ENCODE data around the gene NBPF1.
"Not testable (repeated sequence)": the region's sequence is repeated elsewhere in the genome, so short reads cannot be mapped to it uniquely, and the experiment has no call there.

Gene NBPF1

DNA sequence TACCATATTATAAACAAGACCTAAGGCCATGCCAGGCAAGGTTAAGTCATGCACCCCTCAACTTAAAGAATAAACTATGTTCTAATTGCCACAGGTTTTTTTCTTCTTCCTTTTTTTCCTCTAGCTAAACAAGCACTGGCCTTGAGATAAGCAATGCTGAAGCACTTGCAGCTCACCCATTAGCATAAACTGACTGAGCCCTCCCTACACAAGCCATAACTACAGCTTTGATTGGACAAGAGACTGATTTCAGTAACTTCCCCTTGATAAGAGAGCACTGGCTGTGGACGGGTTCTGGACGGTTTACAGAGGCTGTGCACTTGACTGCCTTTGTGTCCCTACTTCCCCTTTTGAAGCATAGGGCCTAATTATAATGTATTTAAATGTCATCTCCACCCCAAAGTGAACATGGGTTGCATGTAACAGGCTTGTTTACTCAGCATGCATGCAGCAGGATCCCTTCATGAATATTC, 72.9 kb downstream of the NBPF1 start:
- not testable (repeated sequence) for DNase-seq

DNA sequence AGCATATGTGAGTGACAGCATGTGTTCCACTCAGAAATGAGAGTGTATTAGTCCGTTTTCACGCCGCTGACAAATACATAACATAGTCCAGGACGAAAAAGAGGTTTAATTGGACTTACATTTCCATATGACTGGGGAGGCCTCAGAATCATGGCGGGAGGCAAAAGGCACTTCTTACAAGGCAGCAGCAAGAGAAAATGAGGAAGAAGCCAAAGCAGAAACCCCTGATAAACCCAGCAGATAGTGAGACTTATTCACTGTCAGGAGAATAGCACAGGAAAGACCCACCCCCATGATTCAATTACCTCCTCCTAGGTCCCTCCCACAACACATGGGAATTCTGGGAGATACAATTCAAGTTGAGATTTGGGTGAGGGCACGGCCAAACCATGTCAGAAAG, 75.8 kb downstream of the NBPF1 start:
- not testable (repeated sequence) for DNase-seq

DNA sequence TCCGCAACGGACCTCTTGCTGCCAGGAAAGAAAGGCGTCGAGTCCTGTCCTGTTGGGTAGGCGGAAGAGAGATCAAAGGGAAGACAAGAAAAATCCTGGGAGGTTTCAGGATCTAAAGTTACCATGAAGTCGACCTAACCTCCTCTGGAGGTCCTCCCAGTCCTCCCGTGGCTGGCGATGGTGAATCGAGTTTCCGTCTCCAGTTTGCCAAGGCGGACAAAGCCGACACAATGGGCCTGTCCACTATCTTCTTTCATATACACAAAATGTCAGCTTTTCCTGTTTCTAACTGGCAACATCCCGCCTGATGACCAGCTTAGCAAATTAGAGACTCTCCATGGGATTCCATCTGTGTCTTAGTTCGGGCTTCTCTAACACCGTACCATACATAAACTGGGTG, 76.6 kb downstream of the NBPF1 start:
- DNase-seq: not testable (repeated sequence)

DNA sequence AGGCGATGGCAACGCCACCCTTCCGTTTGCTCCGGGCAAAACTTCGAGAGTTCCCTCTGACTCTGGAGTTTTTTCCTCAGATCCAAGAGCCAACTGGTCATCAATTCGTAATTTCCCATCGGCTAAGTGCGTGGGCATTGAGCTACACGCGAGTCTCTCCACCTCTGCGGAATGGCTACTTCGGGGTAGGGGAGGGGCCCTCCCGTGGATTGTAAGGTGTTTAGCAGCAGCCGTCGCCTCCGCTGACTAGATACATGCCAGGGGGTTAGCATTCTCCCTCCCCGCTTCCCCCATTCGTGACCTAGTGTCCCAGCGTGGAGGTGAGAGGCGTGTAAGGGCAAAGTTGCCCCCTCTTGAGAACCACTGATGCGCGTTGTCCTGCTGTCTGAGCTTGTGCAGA, 77.5 kb downstream of the NBPF1 start:
- DNase-seq: not testable (repeated sequence)

DNA sequence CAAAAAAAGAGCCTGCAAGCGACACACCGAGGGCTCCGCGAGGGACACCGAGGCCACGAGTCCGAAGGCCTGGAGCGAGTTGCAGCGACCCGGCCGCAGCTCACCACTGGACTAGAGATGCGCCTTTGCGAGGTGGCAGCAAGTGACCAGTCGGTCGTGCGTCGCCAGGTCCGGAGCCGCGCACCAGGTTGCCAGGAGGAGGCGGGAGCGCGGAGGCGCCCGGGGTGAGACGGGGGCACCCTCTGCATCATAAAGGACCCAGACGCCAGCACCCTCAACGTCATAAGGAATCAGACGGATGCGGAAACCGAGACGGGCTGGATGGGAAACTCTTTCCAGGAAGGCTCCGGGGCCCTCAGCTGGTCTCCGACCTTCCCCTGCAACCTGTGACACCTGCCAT, 77.9 kb downstream of the NBPF1 start:
- not testable (repeated sequence) for DNase-seq

DNA sequence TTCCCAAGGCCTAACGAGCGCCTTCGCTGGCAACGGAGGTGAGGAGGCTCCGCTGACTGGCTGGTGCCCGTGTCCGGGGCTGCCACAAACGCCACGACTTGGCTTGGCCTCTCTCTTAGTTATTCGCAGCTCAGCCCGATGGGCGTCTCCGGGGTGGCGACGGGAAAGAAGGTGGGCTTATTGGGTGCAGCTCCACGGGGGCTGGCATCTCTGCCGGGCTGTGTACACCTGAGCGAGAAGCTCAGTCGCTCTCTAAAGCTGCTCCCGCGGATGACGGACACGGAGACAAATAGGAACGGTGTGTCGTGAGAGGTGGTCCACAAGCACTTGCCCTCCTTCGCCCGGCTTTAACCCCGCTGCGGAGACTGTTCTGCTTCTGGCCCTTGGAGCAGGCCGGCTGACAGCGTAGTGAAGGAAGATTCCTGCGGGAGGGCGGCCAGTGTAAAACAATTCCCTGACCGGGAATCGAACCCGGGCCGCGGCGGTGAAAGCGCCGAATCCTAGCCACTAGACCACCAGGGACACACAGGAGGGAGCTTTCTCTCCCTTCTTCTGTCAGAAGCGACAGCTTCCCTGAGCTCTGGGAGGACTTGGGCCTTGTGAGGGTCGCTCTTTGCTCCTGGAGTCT, 78.4 kb downstream of the NBPF1 start:
- DNase-seq: not testable (repeated sequence)

DNA sequence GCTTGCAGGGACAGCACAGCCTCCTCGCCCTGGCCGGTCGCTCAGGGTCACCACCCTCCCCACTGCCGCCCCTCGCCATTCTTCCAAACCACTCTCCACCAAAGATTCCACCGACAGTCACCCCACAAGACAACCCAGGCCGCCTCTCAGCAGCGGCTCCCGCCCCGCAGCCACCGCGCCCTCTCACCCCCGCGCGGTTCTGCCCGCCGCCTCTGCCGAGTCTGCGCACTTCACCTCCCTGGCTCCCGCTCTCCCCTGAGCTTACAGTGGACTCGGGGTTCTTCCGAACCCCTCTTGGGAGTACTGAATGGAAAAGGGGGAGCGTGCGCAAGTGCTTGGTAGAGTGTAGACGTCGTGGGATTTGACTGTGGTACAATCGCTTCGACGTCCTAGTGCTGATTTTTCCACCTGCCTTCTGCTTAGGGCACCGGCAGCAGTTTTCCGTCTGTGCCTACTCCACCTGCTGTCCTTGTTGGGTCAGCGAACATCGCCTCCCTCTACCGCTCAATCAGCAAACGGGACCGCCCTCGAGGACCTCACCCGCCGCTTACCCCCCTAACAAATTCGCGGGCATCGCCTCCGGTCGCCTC, 79.0 kb downstream of the NBPF1 start:
- not testable (repeated sequence) for DNase-seq

DNA sequence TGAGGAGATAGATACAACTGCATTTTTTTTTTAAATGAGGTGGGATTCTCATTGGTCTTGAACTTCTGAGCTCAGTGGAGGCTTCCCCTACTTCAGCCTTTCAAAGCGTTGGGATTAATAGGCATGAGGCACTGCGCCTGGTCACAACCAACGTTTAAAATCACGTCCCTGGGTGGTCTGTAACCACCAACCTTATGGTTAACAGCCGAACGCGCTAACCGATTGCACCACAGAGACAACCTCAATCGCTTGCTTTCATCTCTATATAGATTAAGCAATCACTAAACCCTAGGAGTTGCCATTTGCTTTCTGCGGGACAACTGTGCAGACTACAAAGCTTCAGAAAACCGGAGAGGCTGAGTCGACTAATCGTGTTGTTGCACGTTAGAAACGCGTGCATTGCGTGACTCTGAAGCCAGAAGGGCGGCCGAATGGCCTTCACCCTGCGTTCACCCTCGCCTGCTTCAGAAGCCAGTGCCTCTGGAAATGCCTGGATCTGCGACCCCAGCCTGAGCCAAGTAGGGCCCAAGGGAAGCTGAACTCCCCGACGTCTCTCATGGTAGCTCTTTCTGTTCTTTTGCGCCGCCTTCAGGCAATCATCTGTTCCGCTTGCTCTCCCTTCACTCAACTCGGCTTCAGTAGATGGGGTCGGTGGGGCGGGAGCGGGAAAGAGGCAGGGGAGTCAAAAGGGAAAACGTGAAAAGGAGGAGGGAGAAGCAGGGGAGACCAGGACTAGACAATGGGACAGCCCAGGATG, 81.0 kb downstream of the NBPF1 start:
- not testable (repeated sequence) for DNase-seq

DNA sequence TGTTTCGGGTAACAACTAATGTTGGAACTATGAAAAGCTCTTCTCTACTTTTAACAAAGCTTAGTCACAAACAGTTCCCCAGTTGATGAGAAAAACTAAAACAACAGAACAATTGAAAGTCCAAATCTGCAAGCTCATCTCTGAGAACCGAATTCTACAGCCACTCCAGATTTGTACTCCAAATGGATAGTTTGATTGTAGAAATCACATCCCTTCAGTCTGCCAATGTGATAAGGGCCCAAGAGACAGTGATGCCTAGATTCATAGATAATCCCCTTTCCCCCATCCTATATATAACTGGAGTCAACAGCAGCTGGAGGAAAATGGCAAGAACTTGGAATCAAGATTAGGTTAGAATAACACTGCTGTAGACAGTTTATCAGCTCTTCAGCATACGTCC, 85.0 kb downstream of the NBPF1 start:
- DNase-seq: not testable (repeated sequence)

DNA sequence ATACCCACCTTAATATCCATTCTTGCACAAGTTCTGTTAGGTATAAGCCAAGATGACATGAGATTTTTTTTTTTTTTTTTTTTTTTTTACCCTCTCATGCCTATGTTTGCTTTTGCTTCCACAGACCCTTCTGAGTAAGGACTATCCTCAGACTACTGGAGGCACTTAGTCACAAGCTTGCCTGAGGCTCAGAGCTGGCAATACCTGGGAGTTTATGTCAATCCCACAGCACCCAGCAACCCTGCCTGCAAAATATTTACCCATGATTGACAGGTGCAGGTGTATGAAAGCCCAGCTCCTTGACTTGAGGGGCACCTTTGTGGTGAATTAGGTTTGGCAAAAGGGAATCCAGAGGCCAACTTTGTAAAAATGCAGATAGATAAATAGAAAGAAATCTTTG, 87.6 kb downstream of the NBPF1 start:
- DNase-seq: not testable (repeated sequence)

DNA sequence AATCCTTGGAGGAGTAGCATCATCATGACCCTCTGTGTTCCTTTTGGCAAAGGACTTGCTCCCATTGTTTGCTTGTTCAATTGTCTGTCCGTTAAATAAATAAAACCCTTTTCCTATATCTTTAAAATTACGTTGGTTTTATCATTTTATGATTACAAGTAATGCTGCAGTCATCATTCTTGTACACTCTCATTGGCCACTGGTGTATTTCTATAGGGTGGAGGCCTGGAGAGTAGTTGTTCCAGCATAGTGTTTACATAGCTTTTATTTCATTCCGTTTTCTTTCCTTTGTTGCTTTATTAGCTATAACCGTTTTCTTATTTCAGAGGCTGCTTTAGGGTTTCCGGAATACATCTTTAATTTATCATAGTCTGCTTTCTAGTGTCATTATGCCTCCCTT, 91.7 kb downstream of the NBPF1 start:
- DNase-seq: not testable (repeated sequence)

DNA sequence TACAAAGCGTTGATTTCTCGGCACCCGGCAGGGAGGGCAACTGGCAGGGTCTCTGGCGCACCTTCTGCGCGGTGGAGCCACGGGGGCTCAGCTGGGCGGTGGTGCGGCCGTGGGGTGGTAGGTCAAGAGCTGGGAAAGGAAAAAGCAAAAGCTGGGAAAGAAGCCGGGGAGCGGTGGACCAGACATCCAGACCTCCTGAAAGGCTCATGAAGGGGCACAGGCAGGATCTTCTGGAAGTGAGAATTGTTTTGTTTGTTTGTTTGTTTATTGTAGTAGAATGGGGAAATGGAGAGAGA, 92.1 kb downstream of the NBPF1 start:
- no peak for DNase-seq

DNA sequence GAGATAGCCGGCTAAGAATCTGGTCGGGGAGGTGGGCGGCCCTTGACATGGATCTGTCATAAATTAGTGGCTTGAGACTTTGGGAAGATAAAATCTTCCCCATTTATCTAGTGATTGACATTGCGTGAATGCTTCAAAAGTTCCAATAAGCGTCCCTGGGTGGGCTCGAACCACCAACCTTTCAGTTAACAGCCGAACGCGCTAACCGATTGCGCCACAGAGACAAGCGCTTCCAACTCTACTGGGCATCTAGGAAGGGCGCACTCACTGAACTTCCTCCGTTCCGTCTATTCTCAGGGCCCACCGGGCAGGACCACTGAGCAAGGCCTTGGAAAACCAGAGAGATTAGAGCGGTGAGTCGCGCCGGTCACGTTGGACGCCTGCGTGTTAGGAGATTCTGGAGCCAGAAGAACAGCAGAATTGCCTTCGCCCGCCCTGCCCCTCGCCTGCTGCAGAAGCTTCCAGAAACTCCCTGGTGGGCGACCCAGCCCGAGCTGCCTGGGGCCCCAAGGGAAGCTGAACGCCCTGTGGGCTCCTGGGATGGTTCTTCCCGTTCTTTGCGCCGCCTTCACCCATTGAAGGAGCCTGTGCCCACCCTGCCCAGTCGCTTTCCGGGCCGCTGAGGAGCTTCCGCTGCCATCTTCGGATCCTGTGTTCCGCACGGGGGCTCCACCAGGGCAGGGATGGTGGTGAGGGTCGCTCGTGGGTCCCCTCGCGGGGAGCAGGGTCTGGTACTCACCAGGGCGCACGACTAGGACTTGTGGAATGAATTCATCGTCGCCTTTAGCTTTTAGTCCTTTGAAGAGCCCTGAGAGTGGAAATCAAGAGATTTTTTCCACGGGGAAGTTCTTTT, 92.7 kb downstream of the NBPF1 start:
- DNase-seq: not testable (repeated sequence)

DNA sequence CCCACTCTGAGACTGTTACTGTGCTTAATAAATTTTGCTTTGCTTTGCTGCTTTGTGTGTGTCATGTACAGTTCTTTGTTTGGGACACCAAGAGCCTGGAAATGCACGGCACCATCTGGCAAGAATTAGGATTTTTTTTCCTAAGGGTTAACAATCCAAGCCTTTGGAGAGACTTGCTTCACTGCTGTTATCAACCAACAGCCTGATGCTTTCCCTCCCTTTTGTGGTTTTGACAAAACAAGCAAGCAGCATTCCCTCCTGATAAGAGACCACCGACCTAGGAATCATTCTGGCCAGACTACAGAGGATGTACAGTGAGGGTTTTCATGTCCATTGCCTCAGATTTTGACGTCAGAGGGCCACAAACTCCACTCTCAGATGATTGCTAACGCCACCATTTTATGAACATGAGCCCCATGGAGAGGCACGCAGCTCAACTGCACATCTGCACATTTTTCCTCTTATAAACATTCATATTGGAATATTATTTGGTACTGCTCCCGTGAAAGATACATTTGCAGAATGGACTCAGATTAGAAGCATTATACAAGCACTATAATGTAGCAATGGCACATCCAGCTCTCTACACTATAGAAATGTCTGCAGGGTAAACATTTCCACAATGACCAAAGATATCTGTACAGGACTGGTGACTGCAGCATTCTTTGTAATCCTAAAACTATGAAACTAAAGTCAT, 94.0 kb downstream of the NBPF1 start:
- DNase-seq: not testable (repeated sequence)

DNA sequence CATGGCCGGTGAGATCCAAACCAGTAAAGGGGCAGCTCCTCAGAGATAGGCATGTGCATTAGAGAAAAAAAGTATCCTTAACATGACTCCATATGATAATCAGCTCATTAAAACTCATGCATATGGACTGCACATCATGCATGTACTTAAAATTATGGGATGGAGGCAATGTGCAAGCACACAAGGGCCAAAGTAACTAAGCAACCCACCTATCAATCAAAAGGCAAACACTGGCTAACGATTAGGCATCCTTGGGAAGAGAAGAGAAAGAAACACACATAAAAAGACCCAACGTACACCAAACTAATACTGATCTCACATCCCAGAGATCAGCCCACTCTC, 94.5 kb downstream of the NBPF1 start:
- DNase-seq: not testable (repeated sequence)

DNA sequence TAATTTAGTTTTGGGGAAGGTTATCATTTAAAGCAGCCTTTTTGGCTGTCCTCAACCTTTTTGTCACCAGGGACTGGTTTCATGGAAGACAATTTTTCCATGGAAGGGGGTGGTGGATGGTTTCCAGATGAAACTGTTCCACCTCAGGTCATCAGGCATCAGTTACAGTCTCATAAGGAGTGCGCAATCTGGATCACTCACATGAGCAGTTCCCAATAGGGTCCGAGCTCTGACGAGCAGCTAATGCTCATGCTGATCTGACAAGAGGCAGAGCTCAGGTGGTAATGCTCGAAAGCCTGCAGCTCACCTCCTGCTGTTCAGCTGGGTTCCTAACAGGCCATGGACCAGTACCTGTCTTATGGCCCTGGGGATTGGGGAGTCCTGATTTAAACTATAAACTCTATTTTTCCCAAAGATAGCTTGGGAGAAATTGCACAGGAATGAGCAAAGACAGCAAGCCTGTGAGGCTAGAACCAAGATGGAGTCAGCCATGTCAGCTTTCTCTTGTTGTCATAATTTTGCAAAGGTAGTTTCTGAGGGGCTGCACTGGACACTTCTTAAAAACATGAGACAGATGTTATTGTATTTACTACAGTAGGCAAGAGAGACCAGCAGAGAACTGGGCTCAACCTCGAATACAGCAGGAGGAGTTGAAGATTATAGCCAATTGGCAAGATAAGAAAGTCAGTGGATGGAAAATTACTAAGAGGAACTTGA, 96.5 kb downstream of the NBPF1 start:
- DNase-seq: not testable (repeated sequence)

DNA sequence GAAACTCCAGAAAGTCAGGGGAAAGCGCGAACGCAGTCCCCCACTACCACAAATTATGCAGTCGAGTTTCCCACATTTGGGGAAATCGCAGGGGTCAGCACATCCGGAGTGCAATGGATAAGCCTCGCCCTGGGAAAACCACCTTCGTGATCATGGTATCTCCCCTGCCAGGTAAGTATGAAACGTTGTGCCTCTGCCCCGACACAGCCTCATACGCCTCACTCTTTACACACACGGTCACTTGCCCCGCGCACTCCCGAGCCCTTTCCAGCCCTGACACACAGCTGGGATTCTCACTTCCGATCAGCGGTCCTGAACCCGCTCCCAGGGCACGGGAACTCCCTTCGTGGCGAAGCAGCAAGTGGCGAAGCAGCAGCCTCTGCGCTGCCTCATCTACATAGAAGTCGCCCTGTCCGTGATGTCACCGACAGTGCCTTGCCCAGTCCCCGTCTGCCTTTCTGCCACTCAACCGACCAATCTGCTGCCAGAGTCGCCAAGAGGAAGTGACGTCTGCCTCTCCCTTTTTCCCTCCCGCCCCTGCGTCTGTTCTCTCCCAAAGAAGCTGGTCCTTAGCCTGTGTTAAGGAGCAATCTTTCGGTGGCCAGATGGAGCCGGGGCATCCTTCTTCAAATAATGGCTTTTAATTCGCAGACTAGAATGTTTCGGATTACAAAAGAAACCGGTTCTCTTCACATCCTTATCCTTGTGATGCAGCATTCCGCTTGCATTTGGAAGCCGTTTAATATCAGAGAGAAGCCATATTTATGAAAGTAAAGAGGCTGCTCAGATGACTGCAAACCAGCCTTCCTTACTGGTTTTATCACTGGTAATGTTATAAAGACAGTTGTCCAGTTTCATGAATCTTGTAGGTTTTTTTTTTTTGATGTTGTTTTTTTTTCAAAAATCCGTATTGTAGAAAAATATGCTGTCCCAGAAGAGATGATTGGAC, 99.0 kb downstream of the NBPF1 start, which contains the start of gene RNU1-1:
Gene RNU1-1 (minus strand): TSS at position 179 of the 949 bp plus-strand sequence.
- peak; percentile 88 for DNase-seq

DNA sequence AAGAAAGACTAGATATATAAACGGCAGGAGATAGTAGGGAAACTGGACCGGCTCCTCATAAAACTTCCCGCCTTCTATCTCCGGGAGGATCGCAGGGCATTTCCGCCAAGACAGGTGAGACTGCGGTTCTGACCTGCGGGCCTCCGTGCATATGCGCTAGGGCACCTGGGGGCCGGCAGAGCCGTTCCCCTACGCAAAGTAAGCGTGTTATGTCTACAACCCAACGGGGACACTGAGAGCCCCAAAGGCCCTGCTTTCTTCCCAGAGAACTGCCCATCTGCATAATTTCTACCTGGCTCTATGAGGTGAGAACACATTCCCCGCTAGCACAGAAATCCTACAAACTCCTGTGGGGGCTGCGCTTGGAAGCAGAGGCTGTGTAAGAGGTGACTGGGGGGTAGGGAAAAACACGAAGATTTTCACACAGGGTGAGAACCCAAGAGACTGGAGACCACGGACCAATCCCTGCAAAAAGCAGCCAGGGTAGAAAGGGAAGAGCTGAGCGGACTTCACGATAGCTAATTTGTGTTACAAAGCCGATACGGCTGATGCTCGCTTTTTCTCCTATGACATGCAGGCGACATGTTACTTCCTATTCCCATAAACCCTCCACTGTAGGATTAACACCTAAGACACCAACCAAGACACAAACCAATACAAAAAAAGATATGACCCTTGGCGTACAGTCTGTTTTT, 99.8 kb downstream of the NBPF1 start:
- DNase-seq: peak; percentile 75

DNA sequence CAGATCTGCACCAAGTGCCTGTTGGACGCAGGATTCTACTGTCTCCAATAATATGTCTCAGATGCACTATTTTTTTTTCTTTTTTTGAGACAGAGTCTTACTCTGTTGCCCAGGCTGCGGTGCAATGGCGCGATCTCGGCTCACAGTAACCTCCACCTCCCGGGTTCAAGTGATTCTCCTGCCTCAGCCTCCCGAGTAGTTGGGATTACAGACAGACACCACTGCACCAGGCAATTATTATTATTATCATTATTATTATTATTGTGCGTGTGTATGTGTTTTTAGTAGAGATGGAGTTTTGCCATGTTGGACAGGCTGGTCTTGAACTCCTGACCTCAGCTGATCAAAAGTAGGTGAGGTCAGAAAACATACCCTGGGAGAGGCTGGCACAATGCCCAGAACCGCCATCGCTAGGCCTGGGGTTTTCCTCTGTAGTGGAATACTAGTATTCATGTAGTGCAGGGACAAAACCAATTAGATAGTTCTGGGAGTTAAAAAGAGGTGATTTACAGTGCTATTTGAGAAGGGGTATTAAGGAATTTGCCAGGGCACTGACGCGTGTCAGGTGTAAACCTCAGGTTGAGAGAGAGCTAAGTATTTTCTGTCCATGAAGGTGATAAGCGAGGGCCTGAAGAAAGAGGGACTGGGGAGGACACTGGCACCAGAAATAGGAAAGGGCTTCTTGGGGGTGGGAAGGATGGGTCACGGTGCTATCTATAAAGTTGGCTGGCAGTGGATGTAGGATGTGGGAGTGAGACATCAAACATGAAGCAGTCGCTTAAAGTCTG, 100.5 kb downstream of the NBPF1 start:
- peak; percentile 57 for DNase-seq

Data from GOT3 (cell line).